Measurements from ENCODE around the gene ZDHHC14.

GRCh38 chr6:157538698-157539097 is 157.7 kb downstream of the ZDHHC14 start:
- TF ChIP-seq EZH2 (IDR thresholded peaks at IDR 0.05; ENCODE audit: low read length, unreplicated experiment) (no peak), CTCF (conservative IDR thresholded peaks at IDR 0.05; ENCODE audit: low read depth, low read length) (no peak)

Measured in PC-3 (cell line).